Stimulated activated CD4-positive, alpha-beta T cell treated with anti-CD3 and anti-CD28 coated beads, Interleukin-2, amount 100 ng/mL, for 24 hours (primary cell): Measurements from ENCODE around the gene FAM111B.
A peak's percentile ranks its signal among the peaks of the same experiment; 100 is the strongest.

Source experiments
- DNase-seq, 2 donors: peaks; one replicate each; pipeline ENCODE4 v3.0.0-alpha.2; 2020

FAM111B gene

GRCh38 chr11:59158206-59159068, 51.4 kb downstream of the FAM111B start:
- DNase-seq, result peak; percentile 53 to 66

- DNase-seq, result no peak
These were observed 57.0 kb downstream of the FAM111B start for GRCh38 chr11:59164028-59164427.

GRCh38 chr11:59171508-59172322, 64.7 kb downstream of the FAM111B start, which contains the start of gene DTX4:
DTX4 (plus strand) TSS chr11:59172132; CDS start chr11:59172596, 464 bp downstream.
- peak; percentile 93 to 94 for DNase-seq

- peak; percentile 18 to 32 for DNase-seq
These were observed 65.5 kb downstream of the FAM111B start for GRCh38 chr11:59172345-59173079.

GRCh38 chr11:59173080-59173963, 66.3 kb downstream of the FAM111B start:
- peak in 1 of 2 donors; percentile 16 for DNase-seq

- no peak for DNase-seq
These were observed 67.1 kb downstream of the FAM111B start for GRCh38 chr11:59173964-59174663.

- DNase-seq, result no peak
These were observed 67.6 kb downstream of the FAM111B start for GRCh38 chr11:59174664-59175033.

GRCh38 chr11:59175091-59175501, 68.1 kb downstream of the FAM111B start:
- no peak for DNase-seq

- DNase-seq, result no peak
These were observed 69.3 kb downstream of the FAM111B start for GRCh38 chr11:59176330-59176729.
